ENCODE results near the gene FOSL1. TPM values are rescaled to one million over a fixed set of nuclear protein-coding genes. Genes with fewer than 3 reads are reported as not detected.

Gene FOSL1
- total RNA-seq, 1 experiment from 2014 or later, result 58.8 TPM

DNA sequence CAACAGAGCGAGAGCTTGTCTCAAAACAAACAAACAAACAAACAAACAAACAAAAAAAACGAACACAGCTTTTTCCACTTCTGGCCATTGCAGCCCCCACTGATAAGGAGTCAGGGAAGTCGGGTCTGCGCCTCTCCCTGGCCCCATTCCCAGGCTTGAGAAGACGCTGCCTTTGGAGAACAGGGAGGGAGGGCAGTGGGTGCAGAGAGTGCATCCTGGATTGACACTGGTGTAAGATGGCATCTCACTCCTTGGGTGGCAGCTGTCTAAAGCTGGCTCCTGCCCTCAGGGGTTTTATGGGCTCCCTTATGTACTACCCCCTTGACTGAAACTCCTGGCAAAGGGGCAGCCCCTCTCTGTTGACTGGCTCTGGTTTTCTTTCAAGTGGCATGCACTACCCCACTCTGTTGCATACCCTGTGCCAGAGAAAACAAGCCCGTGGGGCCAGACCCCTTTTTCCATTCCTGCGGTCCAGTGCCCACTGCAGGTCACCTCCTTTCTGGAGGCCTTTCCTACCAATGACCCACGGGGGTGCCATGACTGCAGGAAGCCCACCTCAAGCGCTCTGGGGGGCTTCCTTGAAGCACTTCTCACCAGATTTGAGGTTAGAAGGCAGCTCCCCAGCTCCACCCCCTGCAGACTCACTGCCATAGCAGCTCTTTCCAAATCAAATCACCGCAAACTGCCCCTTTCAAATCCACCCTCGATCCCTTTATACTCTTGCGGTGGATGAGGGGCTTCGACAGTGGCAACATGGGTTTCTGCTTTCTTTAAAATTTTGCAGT is 31.8 kb upstream of the FOSL1 start:
- H3K79me2 ChIP-seq (ENCODE audit: low read depth), result no peaks in the 10 kb centered on the region
- no peak for DNase-seq
- no peak for TF ChIP-seq EZH2 (IDR thresholded peaks at IDR 0.05; ENCODE audit: low read depth)
- TF ChIP-seq, protein P1, sequence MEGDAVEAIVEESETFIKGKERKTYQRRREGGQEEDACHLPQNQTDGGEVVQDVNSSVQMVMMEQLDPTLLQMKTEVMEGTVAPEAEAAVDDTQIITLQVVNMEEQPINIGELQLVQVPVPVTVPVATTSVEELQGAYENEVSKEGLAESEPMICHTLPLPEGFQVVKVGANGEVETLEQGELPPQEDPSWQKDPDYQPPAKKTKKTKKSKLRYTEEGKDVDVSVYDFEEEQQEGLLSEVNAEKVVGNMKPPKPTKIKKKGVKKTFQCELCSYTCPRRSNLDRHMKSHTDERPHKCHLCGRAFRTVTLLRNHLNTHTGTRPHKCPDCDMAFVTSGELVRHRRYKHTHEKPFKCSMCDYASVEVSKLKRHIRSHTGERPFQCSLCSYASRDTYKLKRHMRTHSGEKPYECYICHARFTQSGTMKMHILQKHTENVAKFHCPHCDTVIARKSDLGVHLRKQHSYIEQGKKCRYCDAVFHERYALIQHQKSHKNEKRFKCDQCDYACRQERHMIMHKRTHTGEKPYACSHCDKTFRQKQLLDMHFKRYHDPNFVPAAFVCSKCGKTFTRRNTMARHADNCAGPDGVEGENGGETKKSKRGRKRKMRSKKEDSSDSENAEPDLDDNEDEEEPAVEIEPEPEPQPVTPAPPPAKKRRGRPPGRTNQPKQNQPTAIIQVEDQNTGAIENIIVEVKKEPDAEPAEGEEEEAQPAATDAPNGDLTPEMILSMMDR (conservative IDR thresholded peaks at IDR 0.05), result no peak
- CTCF ChIA-PET, result interaction anchor here (0.6 to 1.2 kb wide), 2 partner anchors 20 to 337 kb away, joined by 3 to 6 read pairs; no protein-coding TSS in a partner anchor
- intact Hi-C loops (cut with micrococcal nuclease; ENCODE audit: unreplicated experiment), result no loop called here
- peaks cover 9% of the 10 kb centered on the region; the same call in 1 of the 2 replicates for H3F3A ChIP-seq (ENCODE audit: insufficient read depth, low read depth)
- no peak overlapping the region for H2AFZ ChIP-seq
- H3K27me3 ChIP-seq (ENCODE audit: insufficient read depth, low read depth), result no peaks in the 10 kb centered on the region
- no peak overlapping the region for H3K4me3 ChIP-seq
- no peaks in the 10 kb centered on the region for H3K4me1 ChIP-seq (replicated peaks; ENCODE audit: insufficient read depth)
- no peaks in the 10 kb centered on the region for H3K9me3 ChIP-seq (ENCODE audit: insufficient read depth, low read depth)
- POLR2A ChIA-PET (ENCODE audit: unreplicated experiment), result no interaction called here
- no peaks in the 10 kb centered on the region for H3K36me3 ChIP-seq (ENCODE audit: low read depth)
- BruUV-seq (replicated peaks), result no TSS peak
- no peak overlapping the region for H3K27ac ChIP-seq
- H3K4me2 ChIP-seq, result no peak overlapping the region
- H4K20me1 ChIP-seq (ENCODE audit: insufficient read depth), result no peaks in the 10 kb centered on the region
- H3K9me2 ChIP-seq (ENCODE audit: insufficient read depth), result no peaks in the 10 kb centered on the region

GRCh38 chr11:65928667-65929066 is 28.5 kb upstream of the FOSL1 start:
- no peak for DNase-seq
- ChIA-PET POLR2A (ENCODE audit: unreplicated experiment) (interaction anchor here (0.5 kb wide), 1 partner anchor 217 kb away, joined by 21 read pairs; no protein-coding TSS in a partner anchor), CTCF (no interaction called here)
- no peaks in the 10 kb centered on the region for H3K36me3 ChIP-seq (ENCODE audit: low read depth)
- no peak overlapping the region for H3K27ac ChIP-seq
- no TSS peak for BruUV-seq (replicated peaks)
- H3K79me2 ChIP-seq (ENCODE audit: low read depth), result no peaks in the 10 kb centered on the region
- H3K4me2 ChIP-seq, result no peak overlapping the region
- H3K4me3 ChIP-seq, result no peak overlapping the region
- intact Hi-C loops (cut with micrococcal nuclease; ENCODE audit: unreplicated experiment), result no loop called here
- no peaks in the 10 kb centered on the region for H3K4me1 ChIP-seq (replicated peaks; ENCODE audit: insufficient read depth)
- H4K20me1 ChIP-seq (ENCODE audit: insufficient read depth), result no peaks in the 10 kb centered on the region
- no peaks in the 10 kb centered on the region for H3K9me3 ChIP-seq (ENCODE audit: insufficient read depth, low read depth)
- H2AFZ ChIP-seq, result no peak overlapping the region
- H3K9me2 ChIP-seq (ENCODE audit: insufficient read depth), result no peaks in the 10 kb centered on the region
- H3K27me3 ChIP-seq (ENCODE audit: insufficient read depth, low read depth), result no peaks in the 10 kb centered on the region
- H3F3A ChIP-seq (ENCODE audit: insufficient read depth, low read depth), result peaks cover 18% of the 10 kb centered on the region; the same call in 1 of the 2 replicates
- TF ChIP-seq, protein P1 (conservative IDR thresholded peaks at IDR 0.05), result no peak
- TF ChIP-seq EZH2 (IDR thresholded peaks at IDR 0.05; ENCODE audit: low read depth), result no peak

- H4K20me1 ChIP-seq (ENCODE audit: insufficient read depth), result no peaks in the 10 kb centered on the region
- no peaks in the 10 kb centered on the region for H3K9me3 ChIP-seq (ENCODE audit: insufficient read depth, low read depth)
- DNase-seq, result no peak
- TF ChIP-seq, protein P1 (conservative IDR thresholded peaks at IDR 0.05), result no peak
- TF ChIP-seq EZH2 (IDR thresholded peaks at IDR 0.05; ENCODE audit: low read depth), result no peak
- H3K79me2 ChIP-seq (ENCODE audit: low read depth), result no peaks in the 10 kb centered on the region
- peaks cover 18% of the 10 kb centered on the region; the same call in 1 of the 2 replicates for H3F3A ChIP-seq (ENCODE audit: insufficient read depth, low read depth)
- no peak overlapping the region for H3K4me2 ChIP-seq
- H3K27ac ChIP-seq, result no peak overlapping the region
- H3K4me3 ChIP-seq, result no peak overlapping the region
- ChIA-PET CTCF (no interaction called here), POLR2A (ENCODE audit: unreplicated experiment) (no interaction called here)
- no peaks in the 10 kb centered on the region for H3K4me1 ChIP-seq (replicated peaks; ENCODE audit: insufficient read depth)
- no peaks in the 10 kb centered on the region for H3K27me3 ChIP-seq (ENCODE audit: insufficient read depth, low read depth)
- no TSS peak for BruUV-seq (replicated peaks)
- intact Hi-C loops (cut with micrococcal nuclease; ENCODE audit: unreplicated experiment), result no loop called here
- H3K36me3 ChIP-seq (ENCODE audit: low read depth), result no peaks in the 10 kb centered on the region
- no peaks in the 10 kb centered on the region for H3K9me2 ChIP-seq (ENCODE audit: insufficient read depth)
- no peak overlapping the region for H2AFZ ChIP-seq
These were observed 27.8 kb upstream of the FOSL1 start for GRCh38 chr11:65927904-65928397.
